ENCODE measurements around the gene FANCE. TPM values are rescaled to one million over a fixed set of nuclear protein-coding genes. Genes with fewer than 3 reads are reported as not detected.

Gene FANCE
- total and polyA plus RNA-seq, 9 donors: 5.3 to 12.2 (median 9.1) TPM

- peak overlapping the region; percentile 83 to 98 for H3K27ac ChIP-seq
- H3K9me3 ChIP-seq: no peaks in the 10 kb centered on the region
- H3K36me3 ChIP-seq: no peaks in the 10 kb centered on the region
- H3K27me3 ChIP-seq: no peaks in the 10 kb centered on the region
- TF ChIP-seq EP300 (IDR thresholded peaks at IDR 0.05) (no peak), CTCF (IDR thresholded peaks at IDR 0.05) (no peak), POLR2A (IDR thresholded peaks at IDR 0.05) (no peak)
- intact Hi-C loops (cut with DNase I): no loop called here
- H3K4me1 ChIP-seq (ENCODE audit: insufficient read depth): peaks cover 27% of the 10 kb centered on the region
- WGBS, 3 donors: 83 to 85% (median 84%) methylated on average over 7 of the region's 7 CpGs
- DNase-seq: peak in 2 of 5 donors; percentile 47 to 53
- H3K4me3 ChIP-seq: no peak overlapping the region
These were observed 32.8 kb downstream of the FANCE start for GRCh38 chr6:35484921-35485392.

GRCh38 chr6:35485402-35485877 lies 33.3 kb downstream of the FANCE start:
- intact Hi-C loops (cut with DNase I): no loop called here
- H3K27ac ChIP-seq: peak overlapping the region; percentile 83 to 98
- peak; percentile 75 to 87 (median 82) for DNase-seq
- no peaks in the 10 kb centered on the region for H3K9me3 ChIP-seq
- H3K4me3 ChIP-seq: peak overlapping the region; percentile 19
- no peaks in the 10 kb centered on the region for H3K36me3 ChIP-seq
- peaks cover 27% of the 10 kb centered on the region for H3K4me1 ChIP-seq (ENCODE audit: insufficient read depth)
- H3K27me3 ChIP-seq: no peaks in the 10 kb centered on the region
- 3 to 14% (median 11%) methylated on average over 11 of the region's 11 CpGs for WGBS, 3 donors
- TF ChIP-seq EP300 (IDR thresholded peaks at IDR 0.05) (no peak), POLR2A (IDR thresholded peaks at IDR 0.05) (no peak), CTCF (IDR thresholded peaks at IDR 0.05) (no peak)

GRCh38 chr6:35486005-35486925 lies 34.1 kb downstream of the FANCE start:
- WGBS, 3 donors: 10 to 15% (median 12%) methylated on average over 50 to 61 of the region's 61 CpGs
- H3K36me3 ChIP-seq: no peaks in the 10 kb centered on the region
- no peak for TF ChIP-seq EP300 (IDR thresholded peaks at IDR 0.05)
- TF ChIP-seq POLR2A (IDR thresholded peaks at IDR 0.05): peak; percentile 40
- peak overlapping the region; percentile 83 to 98 for H3K27ac ChIP-seq
- no peaks in the 10 kb centered on the region for H3K27me3 ChIP-seq
- peaks cover 34% of the 10 kb centered on the region for H3K4me1 ChIP-seq (ENCODE audit: insufficient read depth)
- intact Hi-C loops (cut with DNase I): no loop called here
- peak; percentile 88 to 94 (median 93) for DNase-seq
- H3K4me3 ChIP-seq: peak overlapping the region; percentile 19
- no peaks in the 10 kb centered on the region for H3K9me3 ChIP-seq

- peak; percentile 62 to 75 (median 66) for DNase-seq
These were observed 35.7 kb downstream of the FANCE start for GRCh38 chr6:35487658-35488516.

More at GRCh38 chr6:35487658-35488516, 35.7 kb downstream of the FANCE start:
- Histone ChIP-seq H3K27ac (peak overlapping the region; percentile 86 to 98), H3K4me1 (ENCODE audit: insufficient read depth) (peaks cover 45% of the 10 kb centered on the region), H3K27me3 (no peaks in the 10 kb centered on the region), H3K9me3 (no peaks in the 10 kb centered on the region), H3K36me3 (no peaks in the 10 kb centered on the region), H3K4me3 (no peak overlapping the region)
- TF ChIP-seq CTCF (IDR thresholded peaks at IDR 0.05) (no peak), POLR2A (IDR thresholded peaks at IDR 0.05) (no peak), EP300 (IDR thresholded peaks at IDR 0.05) (no peak)
- intact Hi-C loops (cut with DNase I): no loop called here
- 18 to 41% (median 36%) methylated on average over 9 of the region's 9 CpGs for WGBS, 3 donors
